ENCODE measurements around the gene ZNF467. TPM values are rescaled to one million over a fixed set of nuclear protein-coding genes. Genes with fewer than 3 reads are reported as not detected.

The ZNF467 gene
- total and polyA plus RNA-seq, 2 of the 8 experiments (the other 6 are each of a cell fraction or from before 2014, with no cell fraction given) = 0.50 to 0.51 TPM

DNA sequence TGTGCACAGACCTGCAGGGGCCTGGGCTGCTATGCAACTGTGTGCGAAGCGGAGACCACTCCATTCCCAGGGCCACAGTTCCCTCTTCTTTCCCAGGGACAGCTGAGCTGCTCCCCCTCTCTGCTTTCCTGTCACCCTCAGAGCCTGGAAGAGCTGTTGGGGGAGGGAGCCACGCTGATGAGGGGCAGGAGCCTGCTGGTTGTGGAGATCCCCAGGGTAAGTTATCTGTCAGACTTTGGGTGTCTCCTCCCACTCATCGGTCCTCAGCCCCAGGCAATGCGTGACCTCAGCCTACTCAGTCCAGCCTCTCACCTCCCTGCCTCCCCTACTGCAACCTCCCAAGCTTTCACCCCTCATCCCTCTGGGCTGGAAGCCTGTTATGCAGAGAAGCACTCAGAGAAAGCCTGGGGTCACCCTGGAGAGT lies 53.5 kb downstream of the ZNF467 start (continued):
- TF ChIP-seq CTCF (IDR thresholded peaks at IDR 0.05; ENCODE audit: control extremely low read depth in 1 of 3, insufficient read depth in 1 of 3, low read depth in 1 of 3, low read length in 3 of 3) (no peak), RBBP5 (IDR thresholded peaks at IDR 0.05; ENCODE audit: borderline replicate concordance, low read depth, low read length) (no peak)

All from H1 (cell line).